ENCODE measurements around the gene MYBL2.

DNA sequence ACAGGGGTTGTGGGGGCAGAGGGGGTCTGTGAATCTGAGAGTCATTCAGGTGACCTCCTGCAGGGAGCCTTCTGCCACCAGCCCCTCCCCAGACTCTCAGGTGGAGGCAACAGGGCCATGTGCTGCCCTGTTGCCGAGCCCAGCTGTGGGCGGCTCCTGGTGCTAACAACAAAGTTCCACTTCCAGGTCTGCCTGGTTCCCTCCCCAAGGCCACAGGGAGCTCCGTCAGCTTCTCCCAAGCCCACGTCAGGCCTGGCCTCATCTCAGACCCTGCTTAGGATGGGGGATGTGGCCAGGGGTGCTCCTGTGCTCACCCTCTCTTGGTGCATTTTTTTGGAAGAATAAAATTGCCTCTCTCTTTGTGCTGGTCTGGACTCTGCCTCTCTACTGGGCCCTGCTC is 49.2 kb downstream of the MYBL2 start:
- TF ChIP-seq, protein P1, sequence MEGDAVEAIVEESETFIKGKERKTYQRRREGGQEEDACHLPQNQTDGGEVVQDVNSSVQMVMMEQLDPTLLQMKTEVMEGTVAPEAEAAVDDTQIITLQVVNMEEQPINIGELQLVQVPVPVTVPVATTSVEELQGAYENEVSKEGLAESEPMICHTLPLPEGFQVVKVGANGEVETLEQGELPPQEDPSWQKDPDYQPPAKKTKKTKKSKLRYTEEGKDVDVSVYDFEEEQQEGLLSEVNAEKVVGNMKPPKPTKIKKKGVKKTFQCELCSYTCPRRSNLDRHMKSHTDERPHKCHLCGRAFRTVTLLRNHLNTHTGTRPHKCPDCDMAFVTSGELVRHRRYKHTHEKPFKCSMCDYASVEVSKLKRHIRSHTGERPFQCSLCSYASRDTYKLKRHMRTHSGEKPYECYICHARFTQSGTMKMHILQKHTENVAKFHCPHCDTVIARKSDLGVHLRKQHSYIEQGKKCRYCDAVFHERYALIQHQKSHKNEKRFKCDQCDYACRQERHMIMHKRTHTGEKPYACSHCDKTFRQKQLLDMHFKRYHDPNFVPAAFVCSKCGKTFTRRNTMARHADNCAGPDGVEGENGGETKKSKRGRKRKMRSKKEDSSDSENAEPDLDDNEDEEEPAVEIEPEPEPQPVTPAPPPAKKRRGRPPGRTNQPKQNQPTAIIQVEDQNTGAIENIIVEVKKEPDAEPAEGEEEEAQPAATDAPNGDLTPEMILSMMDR (IDR thresholded peaks at IDR 0.05) = no peak
- no peak for TF ChIP-seq ZFX (IDR thresholded peaks at IDR 0.05; ENCODE audit: borderline replicate concordance)

All from 22Rv1 (cell line).